IMR-90 (cell line): ENCODE measurements around the gene PRMT2.

Experiments
- BHLHE40 ChIP-seq: fragments of 150-350 bp; IDR thresholded peaks from 2 replicates; pipeline ENCODE4 v1.6.1; 2016; ENCODE audit warnings: mild to moderate bottlenecking, low read depth, low read length
- CEBPB ChIP-seq: IDR thresholded peaks from 2 replicates; pipeline ENCODE4 v1.6.1; 2012; ENCODE audit warnings: low read depth, low read length, improper control_type of control experiment
- CHD1 ChIP-seq: IDR thresholded peaks from 2 replicates; pipeline ENCODE4 v1.6.1; 2012; ENCODE audit warnings: low read depth, low read length, improper control_type of control experiment
- ELK1 ChIP-seq: fragments of 150-350 bp; IDR thresholded peaks from 2 replicates; pipeline ENCODE4 v1.6.1; 2016; ENCODE audit warnings: low read depth, mild to moderate bottlenecking, low read length, moderate library complexity, borderline replicate concordance
- FOS ChIP-seq: fragments of 150-350 bp; IDR thresholded peaks from 2 replicates; pipeline ENCODE4 v1.6.1; 2016; ENCODE audit warnings: low read depth, low read length
- MAFK ChIP-seq: IDR thresholded peaks from 2 replicates; pipeline ENCODE4 v1.6.1; 2012; ENCODE audit warnings: low read depth, low read length, improper control_type of control experiment
- NFE2L2 ChIP-seq: fragments of 150-350 bp; IDR thresholded peaks from 2 replicates; pipeline ENCODE4 v1.6.1; 2016; ENCODE audit warnings: low read depth, mild to moderate bottlenecking, low read length
- POLR2A ChIP-seq: IDR thresholded peaks from 2 replicates; pipeline ENCODE4 v1.6.1; 2012; ENCODE audit warnings: mild to moderate bottlenecking, low read depth, low read length
- RAD21 ChIP-seq: IDR thresholded peaks from 2 replicates; pipeline ENCODE4 v1.6.1; 2012; ENCODE audit warnings: low read length, improper control_type of control experiment
- RCOR1 ChIP-seq: IDR thresholded peaks from 2 replicates; pipeline ENCODE4 v1.6.1; 2012; ENCODE audit warnings: mild to moderate bottlenecking, low read length, improper control_type of control experiment; ENCODE audit not compliant: insufficient replicate concordance
- SMC3 ChIP-seq: fragments of 150-350 bp; IDR thresholded peaks from 2 replicates; pipeline ENCODE4 v1.6.1; 2016; ENCODE audit warnings: low read depth, mild to moderate bottlenecking, antibody characterized with exemption, low read length, moderate library complexity
- TF ChIP-seq, protein P1 (sequence below): conservative IDR thresholded peaks from 2 replicates; pipeline ENCODE4 v1.5.1; 2012; ENCODE audit warnings: mild to moderate bottlenecking, low read depth, low read length, improper control_type of control experiment
- TF ChIP-seq, protein P2 (sequence below): fragments of 150-350 bp; IDR thresholded peaks from 2 replicates; pipeline ENCODE4 v1.6.1; 2017; ENCODE audit warnings: mild to moderate bottlenecking, antibody characterized with exemption, low read length, low read depth

- TF ChIP-seq, protein P1, sequence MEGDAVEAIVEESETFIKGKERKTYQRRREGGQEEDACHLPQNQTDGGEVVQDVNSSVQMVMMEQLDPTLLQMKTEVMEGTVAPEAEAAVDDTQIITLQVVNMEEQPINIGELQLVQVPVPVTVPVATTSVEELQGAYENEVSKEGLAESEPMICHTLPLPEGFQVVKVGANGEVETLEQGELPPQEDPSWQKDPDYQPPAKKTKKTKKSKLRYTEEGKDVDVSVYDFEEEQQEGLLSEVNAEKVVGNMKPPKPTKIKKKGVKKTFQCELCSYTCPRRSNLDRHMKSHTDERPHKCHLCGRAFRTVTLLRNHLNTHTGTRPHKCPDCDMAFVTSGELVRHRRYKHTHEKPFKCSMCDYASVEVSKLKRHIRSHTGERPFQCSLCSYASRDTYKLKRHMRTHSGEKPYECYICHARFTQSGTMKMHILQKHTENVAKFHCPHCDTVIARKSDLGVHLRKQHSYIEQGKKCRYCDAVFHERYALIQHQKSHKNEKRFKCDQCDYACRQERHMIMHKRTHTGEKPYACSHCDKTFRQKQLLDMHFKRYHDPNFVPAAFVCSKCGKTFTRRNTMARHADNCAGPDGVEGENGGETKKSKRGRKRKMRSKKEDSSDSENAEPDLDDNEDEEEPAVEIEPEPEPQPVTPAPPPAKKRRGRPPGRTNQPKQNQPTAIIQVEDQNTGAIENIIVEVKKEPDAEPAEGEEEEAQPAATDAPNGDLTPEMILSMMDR = no peak
- TF ChIP-seq CHD1 = no peak
- no peak for TF ChIP-seq ELK1
- no peak for TF ChIP-seq RAD21
- no peak for TF ChIP-seq MAFK
- no peak for TF ChIP-seq POLR2A
- TF ChIP-seq, protein P2, sequence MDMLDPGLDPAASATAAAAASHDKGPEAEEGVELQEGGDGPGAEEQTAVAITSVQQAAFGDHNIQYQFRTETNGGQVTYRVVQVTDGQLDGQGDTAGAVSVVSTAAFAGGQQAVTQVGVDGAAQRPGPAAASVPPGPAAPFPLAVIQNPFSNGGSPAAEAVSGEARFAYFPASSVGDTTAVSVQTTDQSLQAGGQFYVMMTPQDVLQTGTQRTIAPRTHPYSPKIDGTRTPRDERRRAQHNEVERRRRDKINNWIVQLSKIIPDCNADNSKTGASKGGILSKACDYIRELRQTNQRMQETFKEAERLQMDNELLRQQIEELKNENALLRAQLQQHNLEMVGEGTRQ = no peak
- TF ChIP-seq CEBPB = no peak
- no peak for TF ChIP-seq SMC3
- TF ChIP-seq RCOR1 = no peak
- no peak for TF ChIP-seq FOS
- no peak for TF ChIP-seq NFE2L2
- no peak for TF ChIP-seq BHLHE40
These were observed 21.3 kb downstream of the PRMT2 start for GRCh38 chr21:46656820-46657219.
